B cell (primary cell): ENCODE results near the gene MAP7D1. TPM values are rescaled to one million over a fixed set of nuclear protein-coding genes. Genes with fewer than 3 reads are reported as not detected.

Experiments used
- ATAC-seq: fragments of 200-7000 bp; cut with Tn5 transposase; one replicate; pipeline ENCODE4 v1.10.0; 2021; ENCODE audit warnings: low read depth, mild to moderate bottlenecking, moderate number of reproducible peaks, moderate library complexity
- CTCF ChIA-PET: fragments of 350-600 bp; sonication (Branson Sonifier 250); formaldehyde crosslinking; loops from one replicate; lab custom pipeline; 2021; ENCODE audit warnings: antibody characterized with exemption, inconsistent platforms; lab: Charles Lee
- POLR2A ChIA-PET: fragments of 350-600 bp; sonication (Branson Sonifier 250); formaldehyde crosslinking; loops from one replicate; lab custom pipeline; 2021; ENCODE audit warnings: antibody characterized with exemption; lab: Charles Lee
- DNase-seq: peaks from one replicate; pipeline ENCODE4 v3.0.0; 2013
- H2AFZ ChIP-seq: 2 replicates; pipeline ENCODE4 v1.6.1; 2012; ENCODE audit warnings: mild to moderate bottlenecking, low read depth, low read length; ENCODE audit not compliant: insufficient read depth, poor library complexity, severe bottlenecking
- H3K27ac ChIP-seq, 2 donors: 1 replicate in 1 of 2; 2 replicates in 1 of 2; pipeline ENCODE4 v1.5.1; 2012 to 2013; ENCODE audit warnings: low read length in 2 of 2, mild to moderate bottlenecking in 2 of 2, moderate library complexity in 1 of 2
- H3K27me3 ChIP-seq, 4 experiments: fragments of 200-600 bp in 1 of 4; sonication (generic) in 1 of 4; replicated peaks in 1 of 4; 1 replicate in 2 of 4; 2 replicates in 2 of 4; pipeline versions ENCODE4 v1.6.1 to v1.7.0; 2013 to 2016; ENCODE audit warnings: low read length in 3 of 4, mild to moderate bottlenecking in 2 of 4, mixed read lengths in 1 of 4, moderate library complexity in 1 of 4; ENCODE audit not compliant: insufficient read depth in 4 of 4, control insufficient read depth in 3 of 4; ENCODE audit errors: control extremely low read depth in 1 of 4
- H3K36me3 ChIP-seq, 2 experiments: replicated peaks in 1 of 2; 1 replicate in 1 of 2; 2 replicates in 1 of 2; pipeline versions ENCODE4 v1.6.1 to v1.7.1; 2013; ENCODE audit warnings: low read length in 1 of 2; ENCODE audit not compliant: insufficient read depth in 2 of 2, control insufficient read depth in 1 of 2; ENCODE audit errors: control extremely low read depth in 1 of 2, extremely low read depth in 1 of 2
- H3K4me1 ChIP-seq, 2 donors: fragments of 200-600 bp in 1 of 2; sonication (generic) in 1 of 2; 1 replicate in 1 of 2; 2 replicates in 1 of 2; pipeline versions ENCODE4 v1.5.1 to v1.6.1; 2013 to 2017; ENCODE audit warnings: low read length in 2 of 2; ENCODE audit not compliant: control insufficient read depth in 2 of 2, insufficient read depth in 2 of 2
- H3K4me2 ChIP-seq: replicated peaks from 2 replicates; pipeline ENCODE3; 2012; ENCODE audit warnings: mild to moderate bottlenecking, low read depth, low read length; ENCODE audit not compliant: poor library complexity, severe bottlenecking
- H3K4me3 ChIP-seq, 5 experiments: fragments of 200-600 bp in 1 of 5; sonication (generic) in 1 of 5; 1 replicate in 3 of 5; 2 replicates in 2 of 5; pipeline versions ENCODE4 v1.5.1 to v1.7.0; 2011 to 2016; ENCODE audit warnings: low read length in 4 of 5, mild to moderate bottlenecking in 4 of 5, low read depth in 2 of 5, control low read depth in 1 of 5, moderate library complexity in 1 of 5; ENCODE audit not compliant: insufficient read depth in 1 of 5; ENCODE audit errors: control extremely low read depth in 1 of 5, extremely low read depth in 1 of 5
- H3K79me2 ChIP-seq: fragments of 200-600 bp; sonication (generic); one replicate; pipeline ENCODE4 v1.6.0; 2016; ENCODE audit warnings: low read length; ENCODE audit not compliant: control insufficient read depth, insufficient read depth
- H3K9ac ChIP-seq: fragments of 200-600 bp; sonication (generic); 2 replicates; pipeline ENCODE4 v1.6.1; 2017; ENCODE audit warnings: mild to moderate bottlenecking, low read length, moderate library complexity
- H3K9me3 ChIP-seq, 3 donors: one replicate each; pipeline versions ENCODE4 v1.6.1 to v1.7.1; 2013; ENCODE audit warnings: low read length in 2 of 3; ENCODE audit not compliant: control insufficient read depth in 2 of 3, insufficient read depth in 1 of 3; ENCODE audit errors: control extremely low read depth in 1 of 3
- H4K20me1 ChIP-seq: 2 replicates; pipeline ENCODE4 v1.6.0; 2012; ENCODE audit warnings: mild to moderate bottlenecking, low read length; ENCODE audit not compliant: insufficient read depth, control insufficient read depth, poor library complexity, severe bottlenecking
- H3K27ac Mint-ChIP-seq: one replicate; pipeline ENCODE4 v1.8.0; 2021; ENCODE audit warnings: mixed read lengths
- H3K27me3 Mint-ChIP-seq: one replicate; pipeline ENCODE4 v1.8.0; 2021; ENCODE audit warnings: mixed read lengths
- H3K4me1 Mint-ChIP-seq: one replicate; pipeline ENCODE4 v1.8.0; 2021; ENCODE audit warnings: mixed read lengths
- H3K4me3 Mint-ChIP-seq: one replicate; pipeline ENCODE4 v1.8.0; 2021; ENCODE audit warnings: mixed read lengths
- H3K9me3 Mint-ChIP-seq: one replicate; pipeline ENCODE4 v1.8.0; 2022; ENCODE audit warnings: mixed read lengths; ENCODE audit not compliant: insufficient read depth
- EZH2 ChIP-seq: IDR thresholded peaks from 2 replicates; pipeline ENCODE4 v1.6.1; 2012; ENCODE audit warnings: borderline replicate concordance, low read depth, mild to moderate bottlenecking, moderate library complexity, low read length; ENCODE audit not compliant: insufficient read depth, poor library complexity, severe bottlenecking
- WGBS: methylation state at CpG from one replicate; pipeline ENCODE4 v1.1.5; 2013; ENCODE audit warnings: missing lambda C conversion rate; ENCODE audit not compliant: insufficient coverage; 5-methylcytosine and 5-hydroxymethylcytosine counted together
- intact Hi-C: fragments of 100-400 bp; cut with micrococcal nuclease; formaldehyde crosslinking; loops from one replicate; pipeline ENCODE4 v1.10.0; 2022
- polyA plus RNA-seq: library from polyadenylated mRNA; depleted of rRNA; stranded (reverse); fragments of >200 nt; gene quantifications from 2 replicates; pipeline ENCODE4 v1.2.3, GENCODE V29; 2012
- total RNA-seq, 2 donors: library from RNA; stranded (reverse); fragments of 120-200 nt in 1 of 2; gene quantifications; 1 replicate in 1 of 2; 2 replicates in 1 of 2; pipeline versions ENCODE4 v1.2.3 to v1.2.4, GENCODE V29; 2013 to 2022
- TF ChIP-seq, protein P1 (sequence below): fragments of 200-600 bp; IDR thresholded peaks from one replicate; pipeline ENCODE4 v1.8.0; 2022; ENCODE audit warnings: antibody characterized with exemption, mild to moderate bottlenecking

Gene MAP7D1
- total and polyA plus RNA-seq, 2 donors (not counting 1 experiment from before 2014, with no cell fraction given) = 44.2 to 65.2 TPM

GRCh38 chr1:36165145-36165544, 9.2 kb downstream of the MAP7D1 start:
- no peak for DNase-seq
- Histone ChIP-seq H2AFZ (no peak overlapping the region), H3K79me2 (peaks cover 90% of the 10 kb centered on the region), H3K4me2 (no peak overlapping the region), H3K27me3 (no peaks in the 10 kb centered on the region), H3K27ac (no peak overlapping the region), H3K4me3 (no peak overlapping the region), H3K9me3 (no peaks in the 10 kb centered on the region), H3K9ac (no peak overlapping the region), H4K20me1 (peaks cover 25% of the 10 kb centered on the region), H3K4me1 (peaks cover 28 to 38% of the 10 kb centered on the region in 2 donors), H3K36me3 (peaks cover 0 to 7% of the 10 kb centered on the region in 2 experiments)
- Mint-ChIP-seq H3K9me3 (no peaks in the 10 kb centered on the region), H3K27ac (no peak overlapping the region), H3K4me3 (no peak overlapping the region), H3K4me1 (peaks cover 49% of the 10 kb centered on the region), H3K27me3 (no peaks in the 10 kb centered on the region)
- no peak for TF ChIP-seq EZH2
- TF ChIP-seq, protein P1, sequence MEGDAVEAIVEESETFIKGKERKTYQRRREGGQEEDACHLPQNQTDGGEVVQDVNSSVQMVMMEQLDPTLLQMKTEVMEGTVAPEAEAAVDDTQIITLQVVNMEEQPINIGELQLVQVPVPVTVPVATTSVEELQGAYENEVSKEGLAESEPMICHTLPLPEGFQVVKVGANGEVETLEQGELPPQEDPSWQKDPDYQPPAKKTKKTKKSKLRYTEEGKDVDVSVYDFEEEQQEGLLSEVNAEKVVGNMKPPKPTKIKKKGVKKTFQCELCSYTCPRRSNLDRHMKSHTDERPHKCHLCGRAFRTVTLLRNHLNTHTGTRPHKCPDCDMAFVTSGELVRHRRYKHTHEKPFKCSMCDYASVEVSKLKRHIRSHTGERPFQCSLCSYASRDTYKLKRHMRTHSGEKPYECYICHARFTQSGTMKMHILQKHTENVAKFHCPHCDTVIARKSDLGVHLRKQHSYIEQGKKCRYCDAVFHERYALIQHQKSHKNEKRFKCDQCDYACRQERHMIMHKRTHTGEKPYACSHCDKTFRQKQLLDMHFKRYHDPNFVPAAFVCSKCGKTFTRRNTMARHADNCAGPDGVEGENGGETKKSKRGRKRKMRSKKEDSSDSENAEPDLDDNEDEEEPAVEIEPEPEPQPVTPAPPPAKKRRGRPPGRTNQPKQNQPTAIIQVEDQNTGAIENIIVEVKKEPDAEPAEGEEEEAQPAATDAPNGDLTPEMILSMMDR = no peak
- no CpG with 5 or more reads among the region's 1 CpG for WGBS
- ChIA-PET POLR2A (no interaction called here), CTCF (interaction anchor here (0.7 to 7.2 kb wide), 4 partner anchors 14 to 461 kb away, joined by 5 to 63 read pairs (median 6); partner anchors contain the start of gene TRAPPC3)
- intact Hi-C loops = no loop called here
- no peak for ATAC-seq

DNA sequence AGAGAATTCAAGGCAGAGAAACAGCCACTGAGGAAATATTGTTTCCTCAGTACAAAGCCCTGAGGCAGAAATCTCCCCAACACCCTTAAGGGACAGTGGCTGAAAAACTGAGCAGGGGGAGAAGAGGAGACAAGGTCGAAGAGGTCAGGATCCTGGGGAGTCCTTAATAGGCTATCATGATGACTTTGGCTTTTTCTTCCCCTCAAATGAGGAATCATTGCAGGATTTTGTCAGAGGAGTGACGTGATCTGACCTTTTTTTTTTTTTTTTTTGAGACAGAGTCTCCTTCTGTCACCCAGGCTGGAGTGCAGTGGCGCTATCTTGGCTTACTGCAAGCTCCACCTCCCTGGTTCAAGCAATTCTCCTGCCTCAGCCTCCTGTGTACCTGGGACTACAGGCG, 10.2 kb downstream of the MAP7D1 start:
- Mint-ChIP-seq H3K27ac (no peak overlapping the region), H3K9me3 (no peaks in the 10 kb centered on the region), H3K4me1 (peaks cover 40% of the 10 kb centered on the region), H3K27me3 (no peaks in the 10 kb centered on the region), H3K4me3 (no peak overlapping the region)
- ATAC-seq = no peak
- H2AFZ ChIP-seq = no peak overlapping the region
- WGBS = 100% methylated on average over 1 of the region's 4 CpGs
- no peak overlapping the region for H3K4me2 ChIP-seq
- H3K36me3 ChIP-seq = peaks cover 0 to 12% of the 10 kb centered on the region in 2 experiments
- peaks cover 18 to 28% of the 10 kb centered on the region in 2 donors for H3K4me1 ChIP-seq
- no peaks in the 10 kb centered on the region for H3K27me3 ChIP-seq
- TF ChIP-seq, protein P1 = no peak
- TF ChIP-seq EZH2 = no peak
- DNase-seq = no peak
- H4K20me1 ChIP-seq = peaks cover 33% of the 10 kb centered on the region
- intact Hi-C loops = no loop called here
- no peaks in the 10 kb centered on the region for H3K9me3 ChIP-seq
- H3K9ac ChIP-seq = no peak overlapping the region
- H3K27ac ChIP-seq = no peak overlapping the region
- CTCF ChIA-PET = interaction anchor here (1.5 kb wide), 1 partner anchor 21 kb away, joined by 7 read pairs; no protein-coding TSS in a partner anchor
- H3K4me3 ChIP-seq = no peak overlapping the region
- H3K79me2 ChIP-seq = peaks cover 84% of the 10 kb centered on the region
- POLR2A ChIA-PET = no interaction called here
